Tongue (tissue), 2 donors: ENCODE data around the gene TSSC4. TPM values are rescaled to one million over a fixed set of nuclear protein-coding genes. Genes with fewer than 3 reads are reported as not detected.

Source experiments
- DNase-seq: peaks from one replicate; pipeline ENCODE4 v3.0.0-alpha.2; 2015
- total RNA-seq: library from RNA; depleted of rRNA; stranded (reverse); fragments of >200 nt; gene quantifications from one replicate; pipeline ENCODE4 v1.2.3, GENCODE V29; 2014

Gene TSSC4
- total RNA-seq, 1 donor from 2014 or later = 21.6 TPM

GRCh38 chr11:2401436-2401984 is 960 bp downstream of the TSSC4 start:
- DNase-seq = no peak

GRCh38 chr11:2402106-2402505 is 1.6 kb downstream of the TSSC4 start:
- DNase-seq = no peak

- no peak for DNase-seq
Measured at GRCh38 chr11:2402890-2403645, 2.5 kb downstream of the TSSC4 start.

GRCh38 chr11:2404735-2405196 is 4.2 kb downstream of the TSSC4 start:
- DNase-seq = no peak

GRCh38 chr11:2406451-2406850 is 5.9 kb downstream of the TSSC4 start:
- no peak for DNase-seq

- no peak for DNase-seq
Measured at GRCh38 chr11:2406878-2407410, 6.4 kb downstream of the TSSC4 start.

GRCh38 chr11:2408671-2409070 is 8.1 kb downstream of the TSSC4 start:
- DNase-seq = no peak

- DNase-seq = no peak
Measured at GRCh38 chr11:2409126-2409525, 8.6 kb downstream of the TSSC4 start.

GRCh38 chr11:2409611-2410468 is 9.3 kb downstream of the TSSC4 start:
- DNase-seq = no peak

GRCh38 chr11:2410616-2411015 is 10.1 kb downstream of the TSSC4 start:
- no peak for DNase-seq

- DNase-seq = no peak
Measured at GRCh38 chr11:2411446-2412305, 11.1 kb downstream of the TSSC4 start.

GRCh38 chr11:2412323-2412722 is 11.8 kb downstream of the TSSC4 start:
- DNase-seq = no peak

GRCh38 chr11:2413742-2414579 is 13.4 kb downstream of the TSSC4 start:
- peak; percentile 70 for DNase-seq

- DNase-seq = no peak
Measured at GRCh38 chr11:2414616-2415015, 14.1 kb downstream of the TSSC4 start.

GRCh38 chr11:2415171-2415570 is 14.6 kb downstream of the TSSC4 start:
- DNase-seq = no peak

GRCh38 chr11:2415601-2416380 is 15.2 kb downstream of the TSSC4 start:
- DNase-seq = no peak

- DNase-seq = no peak
Measured at GRCh38 chr11:2416765-2417164, 16.2 kb downstream of the TSSC4 start.

- DNase-seq = no peak
Measured at GRCh38 chr11:2417856-2418692, 17.5 kb downstream of the TSSC4 start.
